Mesothelial cell of epicardium (in vitro differentiated cells): ENCODE data around the gene CRTC1. TPM values are rescaled to one million over a fixed set of nuclear protein-coding genes. Genes with fewer than 3 reads are reported as not detected.

Experiments used
- DNase-seq, 2 experiments: peaks; one replicate each; pipeline ENCODE4 v3.0.0; 2021; ENCODE audit warnings: low spot score in 2 of 2; ENCODE audit not compliant: unreplicated experiment in 2 of 2
- H3K27ac Mint-ChIP-seq: 2 replicates; pipeline ENCODE4 v1.8.0; 2021; ENCODE audit warnings: mixed read lengths
- H3K27me3 Mint-ChIP-seq: 2 replicates; pipeline ENCODE4 v1.8.0; 2021; ENCODE audit warnings: low read depth, mixed read lengths
- H3K36me3 Mint-ChIP-seq: 2 replicates; pipeline ENCODE4 v1.8.0; 2021; ENCODE audit warnings: mixed read lengths
- H3K4me1 Mint-ChIP-seq: 2 replicates; pipeline ENCODE4 v1.8.0; 2021; ENCODE audit warnings: mixed read lengths
- H3K4me3 Mint-ChIP-seq: 2 replicates; pipeline ENCODE4 v1.8.0; 2021; ENCODE audit warnings: mild to moderate bottlenecking, moderate library complexity, mixed read lengths
- H3K9me3 Mint-ChIP-seq: 2 replicates; pipeline ENCODE4 v1.8.0; 2021; ENCODE audit warnings: mixed read lengths
- total RNA-seq: library from RNA; stranded (reverse); gene quantifications from 3 replicates; pipeline ENCODE4 v1.2.1, GENCODE V29; 2021
- TF ChIP-seq, protein P1 (sequence below): fragments of 200-600 bp; sonication (generic); IDR thresholded peaks from one replicate; pipeline ENCODE4 v1.5.0; 2021; ENCODE audit warnings: antibody characterized with exemption; ENCODE audit not compliant: unreplicated experiment

CRTC1 gene
- total RNA-seq, 1 donor from 2014 or later = 31.9 TPM

DNA sequence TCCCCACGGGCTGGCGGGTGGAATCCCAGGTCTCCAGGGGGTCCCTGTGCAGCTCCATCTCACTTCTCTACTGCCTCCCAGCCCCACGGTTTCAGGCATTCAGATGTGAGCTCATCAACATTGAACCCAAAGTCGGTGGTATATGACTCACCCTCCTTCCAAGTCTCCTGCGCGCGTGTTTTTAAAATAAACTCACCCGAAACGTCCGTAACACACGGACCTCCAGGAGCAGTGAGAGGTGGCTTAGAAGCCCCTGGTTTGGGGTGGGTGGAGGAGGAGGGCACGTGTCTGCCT, 14.0 kb upstream of the CRTC1 start:
- Mint-ChIP-seq H3K4me3 (no peak overlapping the region), H3K27ac (no peak overlapping the region), H3K27me3 (no peaks in the 10 kb centered on the region), H3K9me3 (no peaks in the 10 kb centered on the region), H3K4me1 (peaks cover 5% of the 10 kb centered on the region), H3K36me3 (peaks cover 14% of the 10 kb centered on the region)
- no peak for DNase-seq
- TF ChIP-seq, protein P1, sequence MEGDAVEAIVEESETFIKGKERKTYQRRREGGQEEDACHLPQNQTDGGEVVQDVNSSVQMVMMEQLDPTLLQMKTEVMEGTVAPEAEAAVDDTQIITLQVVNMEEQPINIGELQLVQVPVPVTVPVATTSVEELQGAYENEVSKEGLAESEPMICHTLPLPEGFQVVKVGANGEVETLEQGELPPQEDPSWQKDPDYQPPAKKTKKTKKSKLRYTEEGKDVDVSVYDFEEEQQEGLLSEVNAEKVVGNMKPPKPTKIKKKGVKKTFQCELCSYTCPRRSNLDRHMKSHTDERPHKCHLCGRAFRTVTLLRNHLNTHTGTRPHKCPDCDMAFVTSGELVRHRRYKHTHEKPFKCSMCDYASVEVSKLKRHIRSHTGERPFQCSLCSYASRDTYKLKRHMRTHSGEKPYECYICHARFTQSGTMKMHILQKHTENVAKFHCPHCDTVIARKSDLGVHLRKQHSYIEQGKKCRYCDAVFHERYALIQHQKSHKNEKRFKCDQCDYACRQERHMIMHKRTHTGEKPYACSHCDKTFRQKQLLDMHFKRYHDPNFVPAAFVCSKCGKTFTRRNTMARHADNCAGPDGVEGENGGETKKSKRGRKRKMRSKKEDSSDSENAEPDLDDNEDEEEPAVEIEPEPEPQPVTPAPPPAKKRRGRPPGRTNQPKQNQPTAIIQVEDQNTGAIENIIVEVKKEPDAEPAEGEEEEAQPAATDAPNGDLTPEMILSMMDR = no peak

DNA sequence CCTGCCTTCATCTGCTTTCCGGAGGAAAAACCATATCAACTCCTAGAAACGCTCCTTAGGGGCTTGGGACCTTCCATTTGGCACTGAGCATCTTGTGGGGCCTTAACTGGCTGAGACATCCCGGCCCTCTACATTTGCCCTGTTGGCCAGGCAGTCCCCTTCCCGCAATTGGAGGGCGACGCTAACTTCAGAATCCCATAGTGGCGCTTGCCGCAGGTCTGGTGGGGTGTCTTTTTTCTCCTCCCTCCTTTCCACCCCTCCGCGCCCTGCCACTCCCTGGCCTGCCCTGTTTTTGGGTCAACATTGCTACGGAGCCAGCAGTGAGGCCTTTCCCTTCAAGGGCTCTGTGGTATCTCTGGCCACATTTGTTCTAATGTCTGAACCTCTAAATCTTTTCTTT, 13.6 kb upstream of the CRTC1 start:
- Mint-ChIP-seq H3K27ac (no peak overlapping the region), H3K36me3 (peaks cover 14% of the 10 kb centered on the region), H3K4me3 (no peak overlapping the region), H3K4me1 (peaks cover 5% of the 10 kb centered on the region), H3K27me3 (no peaks in the 10 kb centered on the region), H3K9me3 (no peaks in the 10 kb centered on the region)
- TF ChIP-seq, protein P1 = no peak
- no peak for DNase-seq

GRCh38 chr19:18670312-18670711, 13.2 kb upstream of the CRTC1 start:
- no peaks in the 10 kb centered on the region for H3K9me3 Mint-ChIP-seq
- H3K36me3 Mint-ChIP-seq = peaks cover 14% of the 10 kb centered on the region
- no peak overlapping the region for H3K27ac Mint-ChIP-seq
- no peaks in the 10 kb centered on the region for H3K27me3 Mint-ChIP-seq
- no peak overlapping the region for H3K4me3 Mint-ChIP-seq
- H3K4me1 Mint-ChIP-seq = peaks cover 5% of the 10 kb centered on the region
- TF ChIP-seq, protein P1 = no peak
- DNase-seq = no peak

DNA sequence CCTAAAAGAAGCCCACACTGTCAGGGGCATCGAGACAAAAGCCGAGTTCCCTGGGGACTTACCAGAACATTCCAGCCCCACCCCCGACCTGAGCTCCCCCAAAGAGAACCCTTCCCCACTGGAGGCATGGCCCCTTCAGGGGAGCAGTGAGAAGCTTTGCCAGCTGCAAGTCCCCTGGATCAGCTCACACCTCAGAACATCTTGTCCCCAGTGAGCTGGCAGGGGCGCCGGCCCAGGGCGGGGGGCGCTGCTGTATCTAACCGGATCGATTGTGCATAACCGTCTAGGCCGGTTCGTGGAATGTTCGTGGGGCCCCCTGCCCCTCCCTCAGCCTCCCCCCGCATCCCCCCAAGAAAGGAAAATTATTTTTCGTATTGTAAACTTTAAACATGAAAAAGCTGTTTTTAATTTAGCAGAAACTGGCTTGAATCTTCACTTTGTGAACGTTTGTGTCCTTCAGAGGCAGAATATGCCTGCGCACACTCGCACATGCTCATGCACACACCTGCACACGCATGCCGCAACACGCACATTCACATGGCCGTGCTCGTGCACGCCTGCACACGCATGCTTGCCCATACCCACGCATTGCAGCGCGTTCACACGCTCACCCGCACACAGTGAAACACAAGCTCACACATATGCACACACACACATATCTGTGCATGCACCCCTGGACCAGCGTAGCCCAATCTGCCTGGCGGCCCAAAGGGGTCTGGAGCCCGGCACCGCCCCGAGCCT, 12.0 kb upstream of the CRTC1 start:
- TF ChIP-seq, protein P1 = no peak
- no peaks in the 10 kb centered on the region for H3K9me3 Mint-ChIP-seq
- H3K36me3 Mint-ChIP-seq = peaks cover 14% of the 10 kb centered on the region
- no peak for DNase-seq
- H3K27ac Mint-ChIP-seq = no peak overlapping the region
- H3K27me3 Mint-ChIP-seq = no peaks in the 10 kb centered on the region
- H3K4me1 Mint-ChIP-seq = peaks cover 5% of the 10 kb centered on the region
- no peak overlapping the region for H3K4me3 Mint-ChIP-seq

DNA sequence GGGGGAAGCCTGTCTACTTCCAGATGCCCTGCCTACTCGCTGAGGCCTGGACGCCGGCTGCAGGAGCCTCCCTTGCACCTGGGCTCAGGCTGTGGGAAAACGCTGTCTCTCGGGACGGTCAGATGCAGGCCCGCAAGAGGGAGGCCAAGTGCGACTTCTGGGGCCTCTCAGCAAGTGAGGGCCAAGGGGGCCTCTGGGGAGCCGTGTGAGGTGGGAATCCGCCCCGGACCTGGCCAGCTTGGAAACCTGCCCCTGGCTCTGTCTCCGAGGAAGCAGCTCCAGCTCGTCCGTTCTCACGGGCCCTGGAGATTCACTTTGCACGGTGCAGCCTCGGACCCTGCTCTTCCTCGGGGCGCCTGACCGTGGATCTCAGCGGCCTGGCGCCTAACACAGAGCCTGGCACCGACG, 11.4 kb upstream of the CRTC1 start:
- peaks cover 6% of the 10 kb centered on the region for H3K4me1 Mint-ChIP-seq
- DNase-seq = no peak
- H3K27ac Mint-ChIP-seq = no peak overlapping the region
- H3K9me3 Mint-ChIP-seq = no peaks in the 10 kb centered on the region
- TF ChIP-seq, protein P1 = no peak
- H3K36me3 Mint-ChIP-seq = peaks cover 14% of the 10 kb centered on the region
- H3K27me3 Mint-ChIP-seq = no peaks in the 10 kb centered on the region
- H3K4me3 Mint-ChIP-seq = no peak overlapping the region
